Activated CD8-positive, alpha-beta memory T cell treated with anti-CD3 and anti-CD28 coated beads for 24 hours (primary cell): ENCODE results near the gene MAL.
"Not testable (repeated sequence)": the region's sequence is repeated elsewhere in the genome, so short reads cannot be mapped to it uniquely, and the experiment has no call there.

ENCODE experiments used
- DNase-seq: peaks from one replicate; pipeline ENCODE4 v3.0.0-alpha.2; 2020

Gene MAL

DNA sequence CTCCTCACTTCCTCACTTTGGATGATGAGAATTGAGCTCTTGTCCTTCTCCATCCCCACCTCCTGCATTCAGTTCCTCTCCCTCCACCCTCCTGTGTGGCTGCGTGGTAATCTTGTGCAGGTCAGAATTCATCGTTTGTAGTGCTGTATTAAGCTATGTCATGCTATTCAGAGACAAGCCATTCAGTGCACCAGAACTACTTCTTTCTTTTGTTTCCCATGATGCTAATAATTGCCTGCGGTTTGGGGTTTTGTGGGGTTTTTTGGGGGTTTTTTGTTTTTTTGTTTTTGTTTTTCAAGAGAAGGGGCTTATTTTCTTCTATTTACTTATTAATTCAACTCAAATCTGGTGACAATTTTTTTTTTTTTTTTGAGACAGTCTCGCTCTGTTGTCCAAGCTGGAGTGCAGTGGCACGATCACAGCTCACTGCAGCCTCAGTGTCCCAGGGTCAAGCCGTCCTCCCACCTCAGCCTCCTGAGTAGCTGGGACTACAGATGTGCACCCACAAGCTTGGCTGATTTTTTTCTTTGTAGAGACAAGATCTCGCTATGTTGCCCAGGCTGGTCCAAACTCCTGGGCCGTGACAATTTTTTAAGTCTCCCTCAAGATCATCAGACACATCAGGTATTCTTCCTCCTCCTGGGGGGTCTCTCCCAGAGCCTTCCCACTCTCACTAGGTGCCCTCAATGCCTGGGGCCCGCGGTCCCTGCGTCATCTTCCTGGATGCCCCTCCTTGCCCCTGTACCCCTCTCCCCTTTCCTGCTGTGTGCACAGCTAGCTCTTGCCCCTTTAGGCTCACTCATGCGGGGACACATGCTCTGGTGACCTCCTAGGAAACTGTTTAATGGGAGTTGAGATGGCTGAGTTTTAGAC lies 37.8 kb downstream of the MAL start:
- DNase-seq, result peak; percentile 44

DNA sequence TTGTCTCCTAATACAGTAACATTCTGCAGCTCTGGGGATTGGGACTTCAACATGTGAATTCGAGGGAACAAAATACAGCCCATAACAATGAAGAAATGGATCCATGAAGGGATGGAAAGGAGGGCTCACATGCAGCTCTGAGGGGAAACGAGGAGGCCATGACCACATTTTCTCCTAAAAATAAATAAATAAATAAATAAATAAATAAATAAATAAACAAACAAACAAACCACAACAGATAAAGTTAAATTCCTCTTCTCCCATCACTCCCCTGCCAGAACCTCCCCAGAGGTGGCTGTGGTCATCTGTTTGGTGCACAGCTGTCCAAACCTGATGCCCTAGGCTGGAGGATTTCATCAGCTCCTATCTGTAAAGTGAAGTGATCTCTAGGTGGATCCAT lies 42.7 kb downstream of the MAL start:
- no peak for DNase-seq

DNA sequence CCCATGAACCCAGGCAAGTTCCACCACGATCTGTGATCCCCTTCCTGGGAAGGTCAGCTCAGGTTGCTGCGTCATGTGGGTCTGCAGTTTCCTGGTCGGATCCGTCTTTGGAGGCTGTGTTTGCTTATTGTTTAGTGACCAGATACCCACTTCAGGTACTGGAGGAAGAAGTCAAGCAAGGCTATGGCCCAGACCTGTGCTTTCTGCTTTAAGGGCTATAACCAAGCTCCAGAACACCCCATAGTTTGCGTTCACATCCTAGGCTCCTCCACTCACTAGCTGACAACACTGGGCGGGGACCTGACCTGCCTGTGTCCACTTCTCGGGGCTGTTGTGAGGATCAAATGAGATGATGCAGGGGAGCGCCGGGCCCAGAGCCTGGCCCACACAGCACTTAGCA lies 44.0 kb downstream of the MAL start:
- DNase-seq, result no peak

GRCh38 chr2:95071856-95072255 lies 46.3 kb downstream of the MAL start:
- no peak for DNase-seq

DNA sequence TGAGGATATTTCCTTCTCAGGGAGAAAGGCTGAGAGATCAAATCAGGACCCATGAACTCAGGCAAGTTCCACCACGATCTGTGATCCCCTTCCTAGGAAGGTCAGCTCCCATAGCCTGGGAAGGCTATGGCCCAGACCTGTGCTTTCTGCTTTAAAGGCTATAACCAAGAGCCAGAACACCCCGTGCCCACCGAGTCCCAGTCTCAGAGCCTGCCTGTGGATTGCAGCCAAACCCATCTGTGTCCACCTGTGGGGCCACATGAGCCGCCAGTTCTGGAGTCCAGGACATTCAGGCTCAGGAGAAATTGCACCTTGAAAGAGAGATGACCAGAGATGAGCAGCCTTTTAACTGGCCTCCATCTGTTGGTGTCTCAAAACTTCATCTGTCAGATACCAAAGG lies 46.9 kb downstream of the MAL start:
- DNase-seq, result no peak

DNA sequence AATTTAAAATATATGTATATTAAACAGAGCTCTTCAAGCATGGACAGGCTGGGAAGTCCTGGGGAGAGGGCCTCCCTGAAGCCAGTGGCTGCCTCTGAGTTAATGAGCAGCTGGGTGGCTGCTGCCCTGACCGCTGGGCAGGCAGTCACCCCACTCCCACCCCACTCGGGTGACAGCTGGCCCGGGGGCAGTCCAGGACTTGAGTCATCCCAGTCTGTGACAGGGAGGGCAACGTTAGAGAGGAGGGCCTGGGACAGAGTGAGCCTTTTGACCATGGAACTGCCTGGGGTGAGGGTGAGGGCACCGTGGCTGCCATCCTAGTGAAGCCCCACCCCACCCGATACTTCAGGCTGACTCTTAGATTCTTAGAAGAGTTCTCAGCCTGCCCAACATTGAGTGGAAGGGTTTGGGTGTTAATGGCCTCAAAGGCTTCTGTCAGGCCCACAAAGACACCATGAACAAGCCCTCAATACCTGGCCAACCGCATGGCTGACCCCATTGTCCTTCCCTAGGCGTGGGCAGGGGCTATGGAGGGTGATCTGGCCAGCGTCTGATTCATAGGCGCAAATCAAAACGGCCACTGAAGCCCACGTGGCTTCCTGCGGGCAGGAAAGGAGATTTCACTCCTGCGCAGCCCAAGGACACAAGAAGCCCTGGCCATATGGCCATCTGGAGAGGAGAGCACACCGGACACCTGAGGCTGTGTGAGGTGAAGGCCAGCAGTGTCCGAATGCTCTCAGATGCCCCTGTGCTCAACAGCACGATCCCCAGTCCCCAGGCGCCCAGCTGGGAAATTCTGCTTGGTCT lies 48.6 kb downstream of the MAL start:
- no peak for DNase-seq

DNA sequence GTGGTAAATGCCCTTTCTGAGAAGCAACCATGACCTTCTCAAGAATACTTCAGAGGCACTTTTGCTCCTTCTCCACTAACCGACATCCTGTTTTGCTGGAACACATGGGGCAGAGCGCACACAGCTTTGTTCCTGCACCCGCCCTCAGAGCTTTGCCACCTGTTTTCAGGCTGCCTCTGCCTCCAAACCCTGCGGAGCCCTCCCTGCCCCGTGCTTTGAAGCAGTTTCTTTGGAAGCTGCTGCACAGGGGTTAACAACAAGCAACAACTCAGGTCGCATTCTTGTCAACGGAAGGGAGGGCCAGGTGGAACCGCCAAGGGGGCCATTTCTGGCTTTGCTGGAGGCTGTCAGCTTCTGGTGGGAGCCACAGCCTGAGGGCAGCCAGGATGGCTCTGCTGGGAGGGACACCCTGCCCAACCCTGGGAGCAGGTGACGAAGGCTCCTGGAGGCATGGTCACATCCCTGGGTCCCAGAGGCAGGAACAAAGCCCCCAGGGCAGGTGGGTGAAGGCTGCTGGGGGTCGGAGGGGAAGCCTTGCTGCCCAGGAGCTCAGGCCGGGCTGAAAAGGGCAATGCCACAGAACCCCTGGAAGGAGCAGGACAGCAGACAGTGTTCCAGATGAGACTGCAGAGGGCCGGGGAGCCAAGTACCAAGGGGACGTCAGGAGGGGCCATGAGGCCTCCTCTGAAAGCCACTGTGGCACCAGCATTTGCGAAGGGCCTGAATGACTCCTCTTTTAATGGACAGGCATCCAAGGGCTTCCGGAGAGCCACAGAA lies 49.3 kb downstream of the MAL start:
- DNase-seq, result peak; percentile 83

DNA sequence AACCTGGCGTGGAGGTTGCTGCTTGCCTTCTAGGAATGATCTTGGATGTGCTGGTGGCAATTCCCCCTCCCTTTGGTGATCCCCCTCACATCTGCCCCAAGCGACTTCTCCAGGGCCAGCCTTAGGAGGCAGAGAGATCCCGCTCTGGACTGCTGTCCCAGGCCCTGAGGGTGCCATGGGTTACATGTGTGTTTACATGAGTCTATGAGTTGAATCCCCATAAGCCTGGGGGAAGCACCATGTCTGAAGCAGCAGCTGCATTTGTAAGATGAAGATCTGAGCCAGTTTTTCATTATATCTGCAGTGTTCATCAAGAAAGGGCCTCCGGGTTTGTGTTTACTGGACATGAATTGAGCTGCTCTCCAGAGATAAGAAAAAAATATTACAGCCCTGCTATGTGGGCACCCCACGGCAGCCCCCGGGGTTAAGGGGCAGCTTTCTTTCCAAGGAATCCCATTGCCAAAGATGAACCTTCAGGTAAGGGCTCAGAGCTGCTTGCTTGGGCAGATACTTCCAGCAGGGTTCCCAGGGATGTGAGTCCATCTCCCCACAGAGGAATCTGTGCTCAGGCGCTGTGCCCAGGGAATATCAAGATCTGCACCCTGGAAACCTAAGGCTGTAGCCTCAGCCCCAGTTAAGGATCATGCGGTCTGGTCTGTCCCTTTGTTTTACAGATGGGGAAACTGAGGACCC lies 50.1 kb downstream of the MAL start:
- DNase-seq, result no peak

- DNase-seq, result peak; percentile 94
Observed at GRCh38 chr2:95076705-95077529, 51.4 kb downstream of the MAL start.

DNA sequence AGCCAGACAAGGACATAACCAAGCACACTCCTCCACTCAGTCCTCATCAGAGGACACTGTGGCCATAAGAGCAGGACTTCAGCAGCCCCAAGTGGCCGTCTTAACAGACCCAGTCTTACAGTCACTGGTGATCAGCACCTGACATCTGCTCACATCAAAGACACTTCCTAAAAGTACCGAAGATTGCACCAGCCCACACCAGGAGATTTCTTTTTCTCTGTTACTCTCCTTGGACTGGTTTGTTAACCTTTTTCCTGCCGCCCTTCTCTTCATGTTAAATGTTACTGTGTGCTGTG lies 52.0 kb downstream of the MAL start:
- DNase-seq, result no peak

DNA sequence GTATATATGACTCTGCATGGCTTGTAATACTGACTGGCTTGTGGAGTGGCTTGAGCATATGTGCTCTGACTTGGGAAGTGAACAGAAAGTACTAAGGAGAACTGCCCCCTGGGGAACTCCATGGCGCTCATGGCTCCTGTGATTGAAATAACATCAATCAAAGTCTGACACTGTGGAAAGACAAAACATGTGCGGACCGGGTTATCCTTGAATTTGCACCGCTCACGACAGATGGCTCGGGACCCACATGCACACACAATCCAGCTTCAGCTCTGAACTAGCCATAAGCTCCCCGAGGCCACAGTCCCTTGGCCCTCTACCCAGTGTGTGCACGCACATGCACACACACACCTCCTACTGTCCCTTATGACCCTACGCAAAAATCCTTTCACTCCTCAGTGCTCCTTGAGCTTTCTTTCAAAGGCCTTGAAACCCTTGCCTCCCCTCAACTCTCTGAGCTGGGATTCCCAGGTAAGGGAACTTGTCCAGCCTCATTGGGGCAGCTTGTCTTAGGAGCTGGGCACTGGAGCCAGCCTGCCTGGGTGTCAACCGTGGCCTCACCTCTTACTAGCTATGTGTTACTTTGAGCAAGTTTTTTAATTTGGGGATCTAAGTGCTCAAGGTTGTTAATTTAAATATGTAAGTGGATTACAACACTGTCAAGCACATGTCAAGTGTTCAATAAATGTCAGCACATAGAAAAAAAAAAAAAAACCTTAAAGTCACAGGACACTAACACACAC lies 52.5 kb downstream of the MAL start:
- no peak for DNase-seq

DNA sequence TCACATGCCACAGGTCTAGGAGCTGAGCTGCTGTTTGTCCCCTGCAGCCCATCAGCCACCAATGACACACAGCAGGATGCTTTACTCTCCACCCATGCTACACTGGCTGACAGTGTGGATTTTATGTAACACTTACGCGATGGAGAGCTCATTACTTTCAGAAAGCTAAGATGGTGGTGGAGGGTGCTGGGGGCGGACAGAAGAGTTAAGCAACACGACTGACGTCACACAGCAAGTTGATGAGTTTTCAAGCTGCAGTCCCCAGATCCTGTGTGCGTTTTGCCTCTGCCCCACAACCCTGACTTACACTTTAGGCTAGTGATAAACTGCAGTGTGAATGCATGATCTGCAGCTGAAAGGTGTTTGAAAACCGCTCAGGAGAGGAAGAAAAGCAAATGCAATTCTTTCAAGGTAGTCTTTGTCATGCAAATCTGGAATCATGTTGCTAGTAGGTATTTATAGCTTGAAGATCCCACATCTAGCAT lies 53.7 kb downstream of the MAL start:
- no peak for DNase-seq

- no peak for DNase-seq
Observed at GRCh38 chr2:95082477-95082876, 57.0 kb downstream of the MAL start.

- no peak for DNase-seq
Observed at GRCh38 chr2:95086017-95086416, 60.5 kb downstream of the MAL start.

DNA sequence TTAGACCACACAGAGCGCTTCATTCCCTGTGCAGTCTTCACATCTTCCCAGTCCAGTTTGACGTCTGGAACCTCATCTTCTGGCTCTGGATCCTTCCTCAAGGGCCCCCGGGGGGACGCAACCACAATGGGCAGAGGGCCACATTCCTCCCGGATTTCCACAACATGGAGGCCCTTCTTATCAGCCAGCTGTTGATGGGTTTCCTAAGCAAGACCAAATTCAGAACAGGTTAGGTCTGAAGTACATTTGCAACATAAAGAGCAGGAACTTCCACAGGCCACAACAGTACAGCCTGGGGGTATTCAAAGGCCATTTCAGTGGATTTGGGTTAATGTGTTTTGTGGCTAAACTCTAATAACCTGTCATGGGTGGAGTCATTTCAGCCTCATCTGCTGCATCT lies 61.9 kb downstream of the MAL start:
- no peak for DNase-seq

GRCh38 chr2:95091885-95092555 lies 66.5 kb downstream of the MAL start:
- no peak for DNase-seq

DNA sequence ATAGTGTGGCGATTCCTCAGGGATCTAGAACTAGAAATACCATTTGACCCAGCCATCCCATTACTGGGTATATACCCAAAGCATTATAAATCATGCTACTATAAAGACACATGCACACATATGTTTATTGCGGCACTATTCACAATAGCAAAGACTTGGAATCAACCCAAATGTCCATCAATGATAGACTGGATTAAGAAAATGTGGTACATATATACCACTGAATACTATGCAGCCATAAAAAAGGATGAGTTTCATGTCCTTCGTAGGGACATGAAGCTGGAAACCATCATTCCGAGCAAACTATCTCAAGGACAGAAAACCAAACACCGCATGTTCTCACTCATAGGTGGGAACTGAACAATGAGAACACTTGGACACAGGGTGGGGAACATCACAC lies 72.8 kb downstream of the MAL start:
- DNase-seq, result not testable (repeated sequence)

- no peak for DNase-seq
Observed at GRCh38 chr2:95099910-95100309, 74.4 kb downstream of the MAL start.
